ENCODE data around the gene MOGAT3.

The MOGAT3 gene

GRCh38 chr7:101233907-101234547, 33.2 kb upstream of the MOGAT3 start:
- DNase-seq = peak in 1 of 2 experiments; percentile 15

- peak; percentile 23 to 87 for DNase-seq
Observed at GRCh38 chr7:101232141-101232850, 31.5 kb upstream of the MOGAT3 start.

- no peak for DNase-seq
Observed at GRCh38 chr7:101231644-101232043, 30.8 kb upstream of the MOGAT3 start.

- no peak for DNase-seq
Observed at GRCh38 chr7:101226721-101227120, 25.9 kb upstream of the MOGAT3 start.

- no peak for DNase-seq
Observed at GRCh38 chr7:101225650-101226049, 24.8 kb upstream of the MOGAT3 start.

GRCh38 chr7:101223528-101223927, 22.7 kb upstream of the MOGAT3 start:
- no peak for DNase-seq

GRCh38 chr7:101222275-101222830, 21.5 kb upstream of the MOGAT3 start:
- no peak for DNase-seq

GRCh38 chr7:101220295-101220694, 19.5 kb upstream of the MOGAT3 start:
- DNase-seq = no peak

- peak in 1 of 2 experiments; percentile 55 for DNase-seq
Observed at GRCh38 chr7:101218236-101219125, 17.6 kb upstream of the MOGAT3 start.

GRCh38 chr7:101217388-101218235, 16.8 kb upstream of the MOGAT3 start, which contains the start of the genes PLOD3 and ZNHIT1:
Gene PLOD3 (minus strand): TSS chr7:101217581. CDS start chr7:101217274, 307 bp downstream.
Gene ZNHIT1 (plus strand): TSS chr7:101218165. CDS start chr7:101218196, 31 bp downstream.
- DNase-seq = peak; percentile 98 to 99

GRCh38 chr7:101216860-101217387, 16.1 kb upstream of the MOGAT3 start:
- DNase-seq = peak in 1 of 2 experiments; percentile 56

- DNase-seq = no peak
Observed at GRCh38 chr7:101216001-101216859, 15.4 kb upstream of the MOGAT3 start.

- no peak for DNase-seq
Observed at GRCh38 chr7:101212014-101212413, 11.2 kb upstream of the MOGAT3 start.

- no peak for DNase-seq
Observed at GRCh38 chr7:101211501-101211900, 10.7 kb upstream of the MOGAT3 start.

- no peak for DNase-seq
Observed at GRCh38 chr7:101210143-101210542, 9.3 kb upstream of the MOGAT3 start.

- DNase-seq = no peak
Observed at GRCh38 chr7:101208794-101209193, 8.0 kb upstream of the MOGAT3 start.

- DNase-seq = no peak
Observed at GRCh38 chr7:101207459-101207858, 6.6 kb upstream of the MOGAT3 start.

GRCh38 chr7:101206665-101207042, 5.8 kb upstream of the MOGAT3 start:
- DNase-seq = no peak

GRCh38 chr7:101205901-101206664, 5.2 kb upstream of the MOGAT3 start:
- no peak for DNase-seq

All from NCI-H526 (cell line).